Central memory CD8-positive, alpha-beta T cell (primary cell): ENCODE measurements around the gene HYAL4.
A peak's percentile ranks its signal among the peaks of the same experiment; 100 is the strongest.
"Not testable (repeated sequence)": the region's sequence is repeated elsewhere in the genome, so short reads cannot be mapped to it uniquely, and the experiment has no call there.

Source experiments
- ATAC-seq: fragments of 150-1000 bp; cut with Tn5 transposase; replicated peaks from 2 replicates; pipeline ENCODE4 v1.10.0; 2022; ENCODE audit warnings: mild to moderate bottlenecking, moderate FRiP score, moderate number of reproducible peaks; ENCODE audit not compliant: poor library complexity, severe bottlenecking; ENCODE audit errors: extremely low read depth
- DNase-seq, 2 donors: peaks; one replicate each; pipeline ENCODE4 v3.0.0; 2021; ENCODE audit warnings: low spot score in 2 of 2
- H3K27ac Mint-ChIP-seq: one replicate; pipeline ENCODE4 v1.8.0; 2022; ENCODE audit warnings: low read depth, mild to moderate bottlenecking, moderate library complexity, mixed read lengths
- H3K27me3 Mint-ChIP-seq: one replicate; pipeline ENCODE4 v1.8.0; 2022; ENCODE audit warnings: mixed read lengths
- H3K36me3 Mint-ChIP-seq: one replicate; pipeline ENCODE4 v1.8.0; 2022; ENCODE audit warnings: mild to moderate bottlenecking, moderate library complexity, mixed read lengths; ENCODE audit not compliant: insufficient read depth
- H3K4me1 Mint-ChIP-seq: one replicate; pipeline ENCODE4 v1.8.0; 2022; ENCODE audit warnings: mixed read lengths
- H3K4me3 Mint-ChIP-seq: one replicate; pipeline ENCODE4 v1.8.0; 2022; ENCODE audit warnings: mild to moderate bottlenecking, moderate library complexity, mixed read lengths
- H3K9me3 Mint-ChIP-seq: one replicate; pipeline ENCODE4 v1.8.0; 2022; ENCODE audit warnings: mixed read lengths

HYAL4 gene

GRCh38 chr7:123854291-123854690, 9.3 kb downstream of the HYAL4 start:
- not testable (repeated sequence) for H3K27ac Mint-ChIP-seq, ATAC-seq, DNase-seq, H3K9me3 Mint-ChIP-seq, H3K4me3 Mint-ChIP-seq, H3K4me1 Mint-ChIP-seq, H3K36me3 Mint-ChIP-seq
- H3K27me3 Mint-ChIP-seq = peaks cover 34% of the 10 kb centered on the region

GRCh38 chr7:123856428-123856827, 11.5 kb downstream of the HYAL4 start:
- H3K4me3 Mint-ChIP-seq, H3K9me3 Mint-ChIP-seq, DNase-seq, ATAC-seq, H3K36me3 Mint-ChIP-seq, H3K27ac Mint-ChIP-seq, H3K4me1 Mint-ChIP-seq: not testable (repeated sequence)
- peaks cover 26% of the 10 kb centered on the region for H3K27me3 Mint-ChIP-seq

- Mint-ChIP-seq H3K27me3 (peaks cover 10% of the 10 kb centered on the region), H3K4me1 (no peaks in the 10 kb centered on the region), H3K36me3 (peaks cover 4% of the 10 kb centered on the region), H3K27ac (no peak overlapping the region), H3K4me3 (no peak overlapping the region), H3K9me3 (no peaks in the 10 kb centered on the region)
- no peak for DNase-seq
- no peak for ATAC-seq
These were observed 15.9 kb downstream of the HYAL4 start for GRCh38 chr7:123860848-123861247.

GRCh38 chr7:123862775-123863174, 17.8 kb downstream of the HYAL4 start:
- ATAC-seq = no peak
- Mint-ChIP-seq H3K36me3 (peaks cover 4% of the 10 kb centered on the region), H3K27ac (no peak overlapping the region), H3K4me1 (no peaks in the 10 kb centered on the region), H3K9me3 (no peaks in the 10 kb centered on the region), H3K4me3 (no peak overlapping the region), H3K27me3 (peaks cover 3% of the 10 kb centered on the region)
- DNase-seq = no peak

- Mint-ChIP-seq H3K4me3 (no peak overlapping the region), H3K36me3 (peaks cover 4% of the 10 kb centered on the region)
These were observed 18.5 kb downstream of the HYAL4 start for GRCh38 chr7:123863461-123863860.

GRCh38 chr7:123864012-123864411, 19.0 kb downstream of the HYAL4 start:
- DNase-seq (no peak), ATAC-seq (no peak)
- no peak overlapping the region for H3K4me3 Mint-ChIP-seq
- H3K9me3 Mint-ChIP-seq = no peaks in the 10 kb centered on the region
- no peaks in the 10 kb centered on the region for H3K4me1 Mint-ChIP-seq
- no peak overlapping the region for H3K27ac Mint-ChIP-seq
- no peaks in the 10 kb centered on the region for H3K27me3 Mint-ChIP-seq
- peaks cover 4% of the 10 kb centered on the region for H3K36me3 Mint-ChIP-seq

More at GRCh38 chr7:123863461-123863860, 18.5 kb downstream of the HYAL4 start:
- no peak overlapping the region for H3K27ac Mint-ChIP-seq
- DNase-seq = no peak
- no peaks in the 10 kb centered on the region for H3K4me1 Mint-ChIP-seq
- no peaks in the 10 kb centered on the region for H3K27me3 Mint-ChIP-seq
- H3K9me3 Mint-ChIP-seq = no peaks in the 10 kb centered on the region
- ATAC-seq = no peak

- H3K27ac Mint-ChIP-seq = no peak overlapping the region
- no peaks in the 10 kb centered on the region for H3K4me1 Mint-ChIP-seq
- no peaks in the 10 kb centered on the region for H3K9me3 Mint-ChIP-seq
- no peak overlapping the region for H3K4me3 Mint-ChIP-seq
- no peak for DNase-seq
- ATAC-seq = no peak
- H3K27me3 Mint-ChIP-seq = no peaks in the 10 kb centered on the region
- H3K36me3 Mint-ChIP-seq = peaks cover 4% of the 10 kb centered on the region
These were observed 19.5 kb downstream of the HYAL4 start for GRCh38 chr7:123864436-123864835.

GRCh38 chr7:123864966-123865365, 20.0 kb downstream of the HYAL4 start:
- peaks cover 4% of the 10 kb centered on the region for H3K27me3 Mint-ChIP-seq
- no peak overlapping the region for H3K27ac Mint-ChIP-seq
- H3K36me3 Mint-ChIP-seq = peaks cover 4% of the 10 kb centered on the region
- no peak for ATAC-seq
- no peak overlapping the region for H3K4me3 Mint-ChIP-seq
- H3K9me3 Mint-ChIP-seq = no peaks in the 10 kb centered on the region
- no peaks in the 10 kb centered on the region for H3K4me1 Mint-ChIP-seq
- no peak for DNase-seq

GRCh38 chr7:123865517-123866117, 20.6 kb downstream of the HYAL4 start:
- Mint-ChIP-seq H3K36me3 (peaks cover 4% of the 10 kb centered on the region), H3K27me3 (peaks cover 10% of the 10 kb centered on the region), H3K9me3 (no peaks in the 10 kb centered on the region), H3K4me1 (no peaks in the 10 kb centered on the region), H3K4me3 (no peak overlapping the region), H3K27ac (no peak overlapping the region)
- ATAC-seq = peak; percentile 54
- peak in 1 of 2 donors; percentile 19 for DNase-seq

- no peak for DNase-seq
- ATAC-seq = no peak
- Mint-ChIP-seq H3K27me3 (peaks cover 10% of the 10 kb centered on the region), H3K36me3 (peaks cover 4% of the 10 kb centered on the region), H3K9me3 (no peaks in the 10 kb centered on the region), H3K4me3 (no peak overlapping the region), H3K27ac (no peak overlapping the region), H3K4me1 (no peaks in the 10 kb centered on the region)
These were observed 22.3 kb downstream of the HYAL4 start for GRCh38 chr7:123867225-123867624.

- ATAC-seq (no peak), DNase-seq (no peak)
These were observed 27.3 kb downstream of the HYAL4 start for GRCh38 chr7:123871998-123872867.

GRCh38 chr7:123872908-123873307, 27.9 kb downstream of the HYAL4 start:
- H3K27ac Mint-ChIP-seq = no peak overlapping the region
- H3K4me1 Mint-ChIP-seq = no peaks in the 10 kb centered on the region
- H3K9me3 Mint-ChIP-seq = no peaks in the 10 kb centered on the region
- H3K4me3 Mint-ChIP-seq = no peak overlapping the region
- peaks cover 33% of the 10 kb centered on the region for H3K27me3 Mint-ChIP-seq
- DNase-seq = no peak
- H3K36me3 Mint-ChIP-seq = no peaks in the 10 kb centered on the region
- ATAC-seq = no peak

More at GRCh38 chr7:123871998-123872867, 27.3 kb downstream of the HYAL4 start:
- no peaks in the 10 kb centered on the region for H3K9me3 Mint-ChIP-seq
- H3K36me3 Mint-ChIP-seq = no peaks in the 10 kb centered on the region
- no peak overlapping the region for H3K4me3 Mint-ChIP-seq
- no peaks in the 10 kb centered on the region for H3K4me1 Mint-ChIP-seq
- H3K27me3 Mint-ChIP-seq = peaks cover 33% of the 10 kb centered on the region
- no peak overlapping the region for H3K27ac Mint-ChIP-seq
